ENCODE data around the gene ELMO1.

The ELMO1 gene

DNA sequence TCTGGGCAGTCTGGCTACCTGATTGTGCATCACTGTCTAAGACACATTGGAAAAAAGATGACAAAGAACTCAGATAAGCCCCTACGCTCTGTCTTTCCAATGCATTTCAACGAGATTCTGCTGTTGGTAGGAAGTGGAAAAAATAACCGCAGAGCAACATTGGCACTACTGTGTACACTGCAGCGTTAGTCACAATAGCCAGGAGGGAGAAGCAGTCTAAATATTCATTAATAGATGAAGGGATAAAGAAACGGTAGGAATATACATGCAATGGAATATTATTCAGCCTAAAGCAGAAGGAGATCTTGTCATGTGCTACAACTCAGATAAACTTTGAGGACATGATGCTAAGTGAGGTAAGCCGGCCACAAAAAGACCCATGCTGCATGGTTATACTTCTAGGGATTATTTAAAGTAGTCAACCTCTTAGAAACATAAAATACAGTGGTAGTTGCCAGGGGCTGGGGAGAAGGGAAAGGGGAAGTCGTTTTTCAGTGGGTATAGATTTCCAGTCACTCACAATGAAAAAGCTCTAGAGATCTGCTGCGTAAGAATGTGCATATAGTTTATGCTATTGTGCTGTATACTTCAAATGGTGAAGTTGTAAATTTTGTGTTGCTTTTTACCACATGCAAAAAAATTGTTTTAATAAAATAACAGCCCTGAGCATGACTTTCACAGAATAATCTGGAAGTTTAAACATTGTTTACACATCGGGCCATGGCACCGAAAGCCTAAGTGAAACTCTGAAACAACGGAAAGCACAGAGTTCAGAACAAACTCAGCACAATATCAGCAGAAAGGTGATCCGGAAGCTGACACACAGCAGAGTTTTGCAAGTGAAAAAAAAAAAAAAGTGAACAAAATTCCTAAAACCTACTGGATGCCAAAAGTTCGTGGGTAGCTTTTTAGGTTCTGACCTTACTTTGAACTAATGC is 40.1 kb downstream of the ELMO1 start:
- peaks cover 0 to 6% (median 2%) of the 10 kb centered on the region in 4 experiments for H3K36me3 ChIP-seq (ENCODE audit: control insufficient read depth in 4 of 4, insufficient read depth in 4 of 4, low read length in 3 of 4)
- WGBS (ENCODE audit: insufficient coverage) = 8% methylated on average over 5 of the region's 13 CpGs
- H3K27ac ChIP-seq (ENCODE audit: insufficient read depth in 1 of 2, low read depth in 1 of 2, low read length in 2 of 2, poor library complexity in 1 of 2, severe bottlenecking in 2 of 2) = peak overlapping the region; percentile 74 to 78
- no peaks in the 10 kb centered on the region for H3K27me3 ChIP-seq (replicated peaks in 2 of 5; ENCODE audit: control insufficient read depth in 4 of 5, insufficient read depth in 5 of 5, low read length in 4 of 5)
- peak overlapping the region in 6 of 7 experiments; percentile 6 to 62 (median 55) for H3K4me3 ChIP-seq (ENCODE audit: control insufficient read depth in 1 of 7, extremely low read depth in 1 of 7, insufficient read depth in 4 of 7, low read depth in 2 of 7, low read length in 6 of 7)
- DNase-seq = peak; percentile 77 to 96 (median 94)
- peaks cover 36 to 76% (median 56%) of the 10 kb centered on the region in 4 experiments for H3K4me1 ChIP-seq (ENCODE audit: control extremely low read depth in 1 of 4, control insufficient read depth in 4 of 4, insufficient read depth in 4 of 4, low read length in 3 of 4)
- H3K9me3 ChIP-seq (ENCODE audit: control extremely low read depth in 1 of 5, control insufficient read depth in 4 of 5, insufficient read depth in 2 of 5, low read depth in 1 of 5, low read length in 4 of 5) = peaks cover 0 to 1% (median 0%) of the 10 kb centered on the region in 5 experiments
- ChIA-PET CTCF (interaction anchor here (0.7 to 2.9 kb wide), 9 partner anchors 9 to 54 kb away, joined by 3 to 7 read pairs (median 3); partner anchors contain the start of gene ELMO1), POLR2A (interaction anchor here (0.6 to 1.0 kb wide), 3 partner anchors 54 to 343 kb away, joined by 3 read pairs; no protein-coding TSS in a partner anchor)

DNA sequence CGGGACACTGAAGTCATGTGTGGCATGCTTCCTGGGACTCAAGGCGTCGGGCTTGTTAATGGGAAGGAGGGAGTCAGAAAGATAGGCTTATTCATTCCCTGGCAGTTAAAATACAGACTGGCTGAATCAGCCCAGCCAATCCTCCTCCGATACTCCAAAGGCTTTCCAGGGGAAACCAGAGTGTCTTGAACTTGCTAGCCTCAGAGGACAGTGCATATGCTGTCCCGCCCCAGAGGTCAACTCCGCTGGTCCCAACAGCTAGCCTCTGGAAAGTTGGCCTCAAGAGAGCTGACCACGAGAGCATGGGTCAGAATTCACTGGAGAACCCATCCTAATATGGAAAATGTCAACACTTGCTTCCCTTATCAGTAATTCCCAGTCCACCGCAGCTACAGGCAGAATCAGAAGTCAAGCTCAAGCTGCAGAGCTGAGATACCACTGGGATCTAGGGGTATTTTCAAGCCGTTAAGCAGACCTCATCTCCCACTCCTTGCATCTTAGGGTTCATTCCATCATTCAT is 43.0 kb downstream of the ELMO1 start:
- CTCF ChIA-PET = interaction anchor here (0.8 to 1.5 kb wide), 3 partner anchors 13 to 48 kb away, joined by 3 to 4 read pairs (median 3); no protein-coding TSS in a partner anchor
- H3K36me3 ChIP-seq (ENCODE audit: control insufficient read depth in 4 of 4, insufficient read depth in 4 of 4, low read length in 3 of 4) = peaks cover 0 to 5% (median 0%) of the 10 kb centered on the region in 4 experiments
- peaks cover 0 to 11% (median 4%) of the 10 kb centered on the region in 5 experiments for H3K9me3 ChIP-seq (ENCODE audit: control extremely low read depth in 1 of 5, control insufficient read depth in 4 of 5, insufficient read depth in 2 of 5, low read depth in 1 of 5, low read length in 4 of 5)
- WGBS (ENCODE audit: insufficient coverage) = 80% methylated on average over 3 of the region's 9 CpGs
- peak overlapping the region in 1 of 7 experiments; percentile 53 for H3K4me3 ChIP-seq (ENCODE audit: control insufficient read depth in 1 of 7, extremely low read depth in 1 of 7, insufficient read depth in 4 of 7, low read depth in 2 of 7, low read length in 6 of 7)
- peak; percentile 47 to 80 (median 65) for DNase-seq
- no peak overlapping the region for H3K27ac ChIP-seq (ENCODE audit: insufficient read depth in 1 of 2, low read depth in 1 of 2, low read length in 2 of 2, poor library complexity in 1 of 2, severe bottlenecking in 2 of 2)
- no peaks in the 10 kb centered on the region for H3K27me3 ChIP-seq (replicated peaks in 2 of 5; ENCODE audit: control insufficient read depth in 4 of 5, insufficient read depth in 5 of 5, low read length in 4 of 5)
- POLR2A ChIA-PET = interaction anchor here (0.6 kb wide), 2 partner anchors 15 to 190 kb away, joined by 4 to 5 read pairs; no protein-coding TSS in a partner anchor
- peaks cover 34 to 62% (median 45%) of the 10 kb centered on the region in 4 experiments for H3K4me1 ChIP-seq (ENCODE audit: control extremely low read depth in 1 of 4, control insufficient read depth in 4 of 4, insufficient read depth in 4 of 4, low read length in 3 of 4)

DNA sequence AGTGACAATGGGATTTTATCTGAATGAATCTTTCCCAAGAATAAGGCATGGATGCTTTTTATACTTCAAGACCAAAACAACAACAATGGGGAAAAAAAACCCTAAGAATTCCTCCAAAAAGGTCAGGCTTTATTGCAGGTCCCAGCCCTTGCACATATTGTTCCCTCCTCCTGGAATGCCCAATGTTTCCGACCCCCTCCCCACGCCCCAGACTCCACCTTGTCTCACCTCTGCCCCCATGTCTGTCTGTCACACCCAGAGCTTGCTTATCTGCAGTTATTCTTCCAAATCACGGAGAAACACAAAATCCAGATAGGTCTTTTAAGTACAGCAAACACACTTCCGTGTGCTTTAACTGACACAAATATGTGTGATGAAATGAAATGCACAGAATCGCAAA is 43.5 kb downstream of the ELMO1 start:
- Histone ChIP-seq H3K36me3 (ENCODE audit: control insufficient read depth in 4 of 4, insufficient read depth in 4 of 4, low read length in 3 of 4) (peaks cover 0 to 5% (median 0%) of the 10 kb centered on the region in 4 experiments), H3K4me1 (ENCODE audit: control extremely low read depth in 1 of 4, control insufficient read depth in 4 of 4, insufficient read depth in 4 of 4, low read length in 3 of 4) (peaks cover 29 to 60% (median 40%) of the 10 kb centered on the region in 4 experiments), H3K27ac (ENCODE audit: insufficient read depth in 1 of 2, low read depth in 1 of 2, low read length in 2 of 2, poor library complexity in 1 of 2, severe bottlenecking in 2 of 2) (no peak overlapping the region), H3K4me3 (ENCODE audit: control insufficient read depth in 1 of 7, extremely low read depth in 1 of 7, insufficient read depth in 4 of 7, low read depth in 2 of 7, low read length in 6 of 7) (no peak overlapping the region), H3K27me3 (replicated peaks in 2 of 5; ENCODE audit: control insufficient read depth in 4 of 5, insufficient read depth in 5 of 5, low read length in 4 of 5) (no peaks in the 10 kb centered on the region), H3K9me3 (ENCODE audit: control extremely low read depth in 1 of 5, control insufficient read depth in 4 of 5, insufficient read depth in 2 of 5, low read depth in 1 of 5, low read length in 4 of 5) (peaks cover 0 to 11% (median 4%) of the 10 kb centered on the region in 5 experiments)
- CTCF ChIA-PET = interaction anchor here (0.6 to 1.5 kb wide), 3 partner anchors 13 to 107 kb away, joined by 3 to 4 read pairs (median 3); no protein-coding TSS in a partner anchor
- WGBS (ENCODE audit: insufficient coverage) = 84% methylated on average over 3 of the region's 5 CpGs
- DNase-seq = no peak
- POLR2A ChIA-PET = no interaction called here

DNA sequence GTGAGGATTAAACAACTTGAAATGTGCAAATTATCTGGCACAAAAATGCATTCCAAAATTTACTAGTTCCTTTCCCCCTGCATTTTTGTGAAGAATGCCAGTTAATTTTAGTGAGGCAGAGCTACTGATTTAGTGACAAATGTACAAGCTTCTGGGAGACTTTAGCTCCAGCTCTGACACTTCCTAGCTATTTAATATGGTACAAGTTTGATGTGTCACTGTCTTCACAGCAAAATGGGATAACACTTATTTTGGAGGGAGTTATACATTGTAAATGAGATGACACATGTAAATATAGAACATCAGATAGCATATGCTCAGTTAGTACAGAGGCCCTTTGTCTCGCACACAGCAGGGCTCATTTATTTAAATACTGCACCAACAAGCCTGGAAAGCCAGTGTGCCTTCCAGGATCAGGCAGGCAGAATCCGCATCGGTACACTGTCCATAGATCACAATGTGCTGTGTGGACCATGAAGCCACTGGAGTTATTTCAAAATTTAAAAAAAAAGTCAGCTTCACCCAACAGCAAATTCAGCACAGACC is 48.7 kb downstream of the ELMO1 start:
- ChIA-PET CTCF (interaction anchor here (0.6 to 1.9 kb wide), 4 partner anchors 14 to 112 kb away, joined by 3 to 4 read pairs (median 4); no protein-coding TSS in a partner anchor), POLR2A (no interaction called here)
- no peaks in the 10 kb centered on the region for H3K27me3 ChIP-seq (replicated peaks in 2 of 5; ENCODE audit: control insufficient read depth in 4 of 5, insufficient read depth in 5 of 5, low read length in 4 of 5)
- H3K27ac ChIP-seq (ENCODE audit: insufficient read depth in 1 of 2, low read depth in 1 of 2, low read length in 2 of 2, poor library complexity in 1 of 2, severe bottlenecking in 2 of 2) = no peak overlapping the region
- H3K36me3 ChIP-seq (ENCODE audit: control insufficient read depth in 4 of 4, insufficient read depth in 4 of 4, low read length in 3 of 4) = peaks cover 0 to 5% (median 2%) of the 10 kb centered on the region in 4 experiments
- DNase-seq = no peak
- peaks cover 0 to 39% (median 12%) of the 10 kb centered on the region in 4 experiments for H3K4me1 ChIP-seq (ENCODE audit: control extremely low read depth in 1 of 4, control insufficient read depth in 4 of 4, insufficient read depth in 4 of 4, low read length in 3 of 4)
- no peak overlapping the region for H3K4me3 ChIP-seq (ENCODE audit: control insufficient read depth in 1 of 7, extremely low read depth in 1 of 7, insufficient read depth in 4 of 7, low read depth in 2 of 7, low read length in 6 of 7)
- WGBS (ENCODE audit: insufficient coverage) = 95% methylated on average over 3 of the region's 3 CpGs
- H3K9me3 ChIP-seq (ENCODE audit: control extremely low read depth in 1 of 5, control insufficient read depth in 4 of 5, insufficient read depth in 2 of 5, low read depth in 1 of 5, low read length in 4 of 5) = peaks cover 0 to 11% (median 4%) of the 10 kb centered on the region in 5 experiments

DNA sequence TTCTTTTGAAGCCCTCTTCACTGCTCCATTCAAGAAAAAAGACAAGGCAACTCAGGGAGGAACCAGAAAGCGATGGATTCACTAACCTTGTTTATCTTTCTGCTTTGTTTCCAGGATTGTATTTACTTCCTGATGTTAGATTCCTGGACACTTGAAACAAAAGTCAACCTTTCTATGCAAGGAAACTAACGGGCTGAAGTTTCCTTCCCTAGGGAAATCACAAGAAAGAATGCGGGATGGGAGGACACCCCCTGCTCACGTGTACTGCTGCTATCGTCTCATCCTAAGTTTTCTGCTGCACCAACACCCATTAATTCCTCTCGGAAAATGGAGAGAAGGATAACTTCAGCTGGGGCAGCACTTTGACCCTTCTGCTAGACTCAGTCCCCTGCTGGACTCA is 50.3 kb downstream of the ELMO1 start:
- Histone ChIP-seq H3K4me1 (ENCODE audit: control extremely low read depth in 1 of 4, control insufficient read depth in 4 of 4, insufficient read depth in 4 of 4, low read length in 3 of 4) (peaks cover 5 to 46% (median 20%) of the 10 kb centered on the region in 4 experiments), H3K27ac (ENCODE audit: insufficient read depth in 1 of 2, low read depth in 1 of 2, low read length in 2 of 2, poor library complexity in 1 of 2, severe bottlenecking in 2 of 2) (no peak overlapping the region), H3K9me3 (ENCODE audit: control extremely low read depth in 1 of 5, control insufficient read depth in 4 of 5, insufficient read depth in 2 of 5, low read depth in 1 of 5, low read length in 4 of 5) (peaks cover 0 to 11% (median 4%) of the 10 kb centered on the region in 5 experiments), H3K36me3 (ENCODE audit: control insufficient read depth in 4 of 4, insufficient read depth in 4 of 4, low read length in 3 of 4) (peaks cover 0 to 5% (median 2%) of the 10 kb centered on the region in 4 experiments), H3K4me3 (ENCODE audit: control insufficient read depth in 1 of 7, extremely low read depth in 1 of 7, insufficient read depth in 4 of 7, low read depth in 2 of 7, low read length in 6 of 7) (no peak overlapping the region), H3K27me3 (replicated peaks in 2 of 5; ENCODE audit: control insufficient read depth in 4 of 5, insufficient read depth in 5 of 5, low read length in 4 of 5) (no peaks in the 10 kb centered on the region)
- no peak for DNase-seq
- POLR2A ChIA-PET = no interaction called here
- CTCF ChIA-PET = interaction anchor here (1.9 kb wide), 1 partner anchor 97 kb away, joined by 4 read pairs; no protein-coding TSS in a partner anchor
- 98% methylated on average over 6 of the region's 6 CpGs for WGBS (ENCODE audit: insufficient coverage)

DNA sequence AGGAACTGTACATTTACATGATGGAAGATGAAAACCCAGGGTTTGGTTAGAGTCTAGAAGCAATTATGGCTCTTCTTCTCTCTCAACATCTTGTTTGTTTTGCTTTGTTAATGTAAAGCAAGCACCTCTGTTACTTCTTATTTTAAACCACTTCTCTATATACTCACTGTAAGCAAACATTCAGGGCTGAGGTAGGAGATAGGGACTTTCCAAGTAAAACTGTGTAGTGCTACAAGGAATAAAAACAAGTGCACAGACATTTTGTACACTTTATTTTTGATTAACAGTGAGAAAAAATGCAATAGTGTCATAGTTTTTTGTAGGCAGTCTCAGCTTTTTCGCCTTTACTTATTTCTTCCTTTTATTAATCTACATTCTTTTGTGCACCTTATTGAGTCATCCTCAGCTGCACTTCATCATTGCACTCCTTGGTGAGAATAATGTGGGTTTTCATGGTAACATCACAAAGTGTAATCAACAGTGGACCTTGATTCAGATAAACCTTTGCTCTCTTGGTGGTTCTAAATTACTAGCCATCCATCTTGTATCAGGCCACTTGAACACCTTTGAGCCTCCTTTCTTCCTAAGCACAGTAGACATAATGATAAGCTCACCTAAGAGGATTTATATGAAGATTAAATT is 52.9 kb downstream of the ELMO1 start:
- ChIA-PET POLR2A (interaction anchor here (1.0 kb wide), 1 partner anchor 11 kb away, joined by 4 read pairs; no protein-coding TSS in a partner anchor), CTCF (interaction anchor here (1.0 to 3.4 kb wide), 3 partner anchors 13 to 99 kb away, joined by 3 to 15 read pairs (median 6); no protein-coding TSS in a partner anchor)
- peaks cover 0 to 4% (median 0%) of the 10 kb centered on the region in 4 experiments for H3K36me3 ChIP-seq (ENCODE audit: control insufficient read depth in 4 of 4, insufficient read depth in 4 of 4, low read length in 3 of 4)
- WGBS (ENCODE audit: insufficient coverage) = no CpG with 5 or more reads among the region's 1 CpG
- H3K27me3 ChIP-seq (replicated peaks in 2 of 5; ENCODE audit: control insufficient read depth in 4 of 5, insufficient read depth in 5 of 5, low read length in 4 of 5) = no peaks in the 10 kb centered on the region
- H3K4me3 ChIP-seq (ENCODE audit: control insufficient read depth in 1 of 7, extremely low read depth in 1 of 7, insufficient read depth in 4 of 7, low read depth in 2 of 7, low read length in 6 of 7) = no peak overlapping the region
- H3K4me1 ChIP-seq (ENCODE audit: control extremely low read depth in 1 of 4, control insufficient read depth in 4 of 4, insufficient read depth in 4 of 4, low read length in 3 of 4) = peaks cover 27 to 72% (median 40%) of the 10 kb centered on the region in 4 experiments
- H3K9me3 ChIP-seq (ENCODE audit: control extremely low read depth in 1 of 5, control insufficient read depth in 4 of 5, insufficient read depth in 2 of 5, low read depth in 1 of 5, low read length in 4 of 5) = no peaks in the 10 kb centered on the region
- DNase-seq = peak in 2 of 3 donors; percentile 81 to 85
- peak overlapping the region; percentile 16 to 40 for H3K27ac ChIP-seq (ENCODE audit: insufficient read depth in 1 of 2, low read depth in 1 of 2, low read length in 2 of 2, poor library complexity in 1 of 2, severe bottlenecking in 2 of 2)
